GM21381 (cell line): ENCODE measurements around the gene PITPNC1.
A peak's percentile ranks its signal among the peaks of the same experiment; 100 is the strongest.

Experiments used
- ATAC-seq: cut with Tn5 transposase; IDR thresholded peaks from one replicate; pipeline ENCODE4 v1.9.1; 2021; ENCODE audit warnings: mild to moderate bottlenecking, moderate library complexity; ENCODE audit not compliant: unreplicated experiment

PITPNC1 gene

GRCh38 chr17:67531291-67531690, 154.2 kb downstream of the PITPNC1 start:
- ATAC-seq = no peak

- ATAC-seq = no peak
Observed at GRCh38 chr17:67532326-67532871, 155.3 kb downstream of the PITPNC1 start.

DNA sequence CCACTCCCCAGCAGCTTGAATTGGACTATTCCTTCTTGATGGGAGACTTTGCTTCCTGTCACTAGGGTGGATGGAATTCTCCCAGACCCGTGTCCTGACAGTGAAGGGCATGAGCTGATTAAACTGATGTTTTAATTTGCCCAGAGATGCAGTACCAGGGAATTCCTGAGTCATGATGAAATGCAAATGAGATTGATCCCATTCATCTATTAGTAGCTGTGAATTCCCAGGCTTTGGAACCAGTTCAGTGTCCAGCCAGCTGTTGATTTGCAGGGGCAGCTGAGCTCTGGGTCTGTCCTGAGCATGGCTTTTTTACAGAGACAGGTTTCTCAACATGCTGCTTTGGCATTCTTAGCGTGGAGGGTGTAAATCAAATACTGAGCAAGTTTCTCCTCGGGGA, 157.9 kb downstream of the PITPNC1 start:
- no peak for ATAC-seq

GRCh38 chr17:67542219-67543114, 165.4 kb downstream of the PITPNC1 start:
- no peak for ATAC-seq

DNA sequence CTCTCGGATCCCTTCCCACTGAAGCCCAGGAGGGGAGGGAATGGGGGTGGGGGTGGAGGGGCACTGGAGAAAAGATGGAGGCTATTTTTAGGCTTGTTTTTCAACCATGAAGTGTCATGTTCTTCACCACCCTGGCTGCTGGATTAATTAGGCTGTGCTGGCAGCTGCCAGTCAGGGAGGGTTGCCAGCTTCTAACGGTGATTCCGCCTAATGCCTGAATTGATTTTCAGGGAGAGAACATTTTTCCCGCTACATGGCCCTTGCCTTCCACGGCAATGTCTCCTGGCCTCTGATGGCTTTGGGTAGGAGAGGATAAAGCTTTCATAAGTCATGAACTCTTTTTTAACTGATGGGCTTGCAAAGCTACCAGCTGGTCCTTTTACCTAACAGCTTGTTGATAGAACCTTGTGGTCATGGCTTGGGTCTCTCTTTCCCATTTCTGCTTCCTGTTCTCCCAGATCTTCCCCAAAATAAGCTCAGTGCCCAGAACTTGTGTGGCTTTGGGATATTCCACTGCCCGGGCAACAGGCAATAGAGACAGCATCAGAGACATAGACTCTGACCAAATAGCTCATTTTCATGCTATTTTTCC, 167.4 kb downstream of the PITPNC1 start:
- ATAC-seq = no peak

DNA sequence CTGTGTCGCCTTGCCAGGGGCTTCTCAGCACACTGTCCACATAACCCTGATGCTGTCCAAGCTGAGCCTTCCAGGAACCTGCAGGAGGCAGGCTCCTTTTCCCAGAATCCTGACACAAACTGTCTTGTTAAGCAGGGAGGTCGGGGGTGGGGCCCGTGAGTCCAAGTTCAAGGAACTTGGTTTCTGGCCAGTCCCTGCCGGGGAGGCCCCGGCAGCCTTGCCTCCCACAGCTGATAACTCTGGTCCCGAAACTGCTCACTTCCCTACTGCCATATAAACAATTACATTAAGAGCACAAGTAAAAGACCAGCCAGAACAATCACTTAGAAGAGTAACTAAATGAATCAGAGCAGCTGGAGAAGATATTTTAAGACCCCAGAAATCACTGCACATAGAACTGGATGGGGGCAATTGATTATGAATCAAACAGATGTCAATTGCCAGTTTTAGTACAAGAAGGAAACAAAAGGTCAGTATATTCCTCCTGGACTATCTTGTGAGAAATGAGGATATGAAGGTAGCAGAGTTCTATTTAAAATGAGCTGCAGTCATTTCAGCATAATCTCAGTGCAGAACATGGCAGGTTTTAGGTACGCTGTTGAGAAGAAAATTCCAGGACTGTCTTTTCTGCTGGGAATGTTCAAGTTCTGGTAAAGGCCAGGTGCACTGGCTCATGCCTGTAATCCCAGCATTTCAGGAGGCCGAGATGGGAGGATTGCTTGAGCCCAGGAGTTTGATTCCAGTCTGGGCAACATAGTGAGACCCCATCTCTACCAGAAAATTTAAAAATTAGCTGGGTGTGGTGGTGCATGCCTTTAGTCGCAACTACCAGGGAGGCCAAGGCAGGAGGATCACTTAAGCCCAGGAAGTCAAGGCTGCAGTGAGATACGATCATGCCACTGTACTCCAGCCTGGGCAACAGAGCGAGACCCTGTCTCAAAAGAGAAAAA, 169.8 kb downstream of the PITPNC1 start:
- peak; percentile 98 for ATAC-seq

DNA sequence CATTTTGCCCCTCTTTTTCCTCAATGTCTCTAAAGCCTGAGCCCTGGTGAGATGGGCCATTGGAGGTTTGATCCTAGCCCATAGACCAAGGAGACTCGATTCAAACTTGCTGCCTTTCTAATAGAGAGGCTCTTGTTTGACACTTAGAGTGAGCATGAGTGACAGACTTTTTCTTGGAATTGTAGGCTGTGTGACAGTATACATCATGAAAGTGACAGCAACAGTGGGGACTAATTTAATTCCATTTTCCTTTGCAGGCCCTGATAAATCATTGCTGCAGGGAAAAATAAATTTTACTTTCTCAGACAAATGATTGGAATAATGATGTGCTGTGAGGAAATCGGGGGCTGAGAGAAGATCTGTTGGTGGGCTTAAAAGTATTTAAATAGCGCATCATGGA, 171.6 kb downstream of the PITPNC1 start:
- no peak for ATAC-seq

DNA sequence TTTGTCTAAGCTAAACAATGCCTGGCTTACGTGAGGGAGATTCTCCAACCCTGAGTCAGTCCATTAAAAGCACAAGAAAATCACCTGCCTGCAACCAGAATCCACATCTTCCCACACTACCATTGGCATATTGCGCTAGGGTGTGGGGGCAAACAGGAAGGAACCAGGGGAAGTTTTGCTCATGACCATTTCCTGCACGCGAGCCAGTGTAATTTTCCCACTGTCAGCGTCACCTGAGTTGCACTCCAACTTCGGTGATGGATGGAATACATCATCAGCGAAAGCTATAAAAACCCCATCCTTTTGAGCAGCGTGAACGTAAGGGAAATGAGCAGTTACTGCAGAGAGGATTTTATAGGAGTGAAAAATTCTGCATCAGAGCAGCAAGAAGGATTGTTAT, 172.7 kb downstream of the PITPNC1 start:
- no peak for ATAC-seq

- ATAC-seq = no peak
Observed at GRCh38 chr17:67554634-67555033, 177.6 kb downstream of the PITPNC1 start.

GRCh38 chr17:67555855-67556254, 178.8 kb downstream of the PITPNC1 start:
- ATAC-seq = no peak

DNA sequence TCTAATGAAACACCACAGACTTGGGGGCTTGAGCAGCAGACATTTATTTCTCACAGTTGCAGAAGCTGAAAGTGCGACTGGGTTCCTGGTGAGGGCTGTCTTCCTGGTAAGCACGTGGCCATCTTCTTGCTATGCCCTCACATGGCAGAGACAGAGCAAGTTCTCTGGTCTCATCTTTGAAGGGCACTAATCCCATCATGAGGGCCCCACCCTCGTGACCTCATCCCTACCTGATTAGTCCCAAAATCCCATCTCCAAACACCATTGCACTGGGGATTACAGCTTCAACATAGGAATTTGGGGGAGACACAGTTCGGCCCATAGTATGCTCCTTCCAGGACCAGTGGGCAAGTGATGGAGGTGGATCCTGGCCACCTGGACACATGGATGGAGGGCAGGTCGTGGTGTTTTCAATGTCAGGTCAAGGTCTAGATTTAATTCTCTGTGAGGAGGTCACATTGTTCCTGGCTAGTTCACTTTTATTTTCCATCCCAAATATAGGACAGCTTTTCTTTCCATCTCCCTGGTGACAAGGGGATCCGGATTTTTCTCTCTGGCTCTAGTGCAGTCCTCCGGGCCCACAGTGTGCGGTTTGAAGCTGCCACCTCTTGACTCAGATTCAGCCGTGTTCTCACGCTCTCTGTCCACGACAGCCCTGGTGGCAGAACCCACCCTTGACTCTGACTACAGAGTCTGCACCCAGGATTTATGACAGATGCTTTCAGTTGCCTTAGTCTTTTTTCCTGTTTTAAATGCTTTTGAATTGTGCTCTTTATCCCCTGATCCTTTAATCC, 180.2 kb downstream of the PITPNC1 start:
- no peak for ATAC-seq

DNA sequence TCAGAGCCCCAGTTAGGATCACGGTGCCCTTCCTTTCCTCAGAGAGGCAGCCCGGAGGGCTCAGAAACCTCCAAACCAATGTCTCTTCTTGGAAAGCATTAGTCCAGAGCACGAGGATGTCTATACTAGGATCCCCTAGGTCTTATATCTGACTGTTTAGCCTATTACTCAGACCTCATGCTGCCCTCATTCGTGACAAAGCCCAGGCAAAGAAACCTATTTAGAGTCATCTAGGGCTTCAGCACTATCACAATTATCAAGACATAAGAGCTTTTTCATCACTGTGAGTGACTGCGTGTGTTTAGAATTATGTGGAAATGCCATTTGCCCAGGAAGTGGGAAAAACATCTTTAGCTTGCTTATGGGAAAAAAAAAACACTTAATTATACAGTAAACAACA, 180.8 kb downstream of the PITPNC1 start:
- ATAC-seq = no peak

DNA sequence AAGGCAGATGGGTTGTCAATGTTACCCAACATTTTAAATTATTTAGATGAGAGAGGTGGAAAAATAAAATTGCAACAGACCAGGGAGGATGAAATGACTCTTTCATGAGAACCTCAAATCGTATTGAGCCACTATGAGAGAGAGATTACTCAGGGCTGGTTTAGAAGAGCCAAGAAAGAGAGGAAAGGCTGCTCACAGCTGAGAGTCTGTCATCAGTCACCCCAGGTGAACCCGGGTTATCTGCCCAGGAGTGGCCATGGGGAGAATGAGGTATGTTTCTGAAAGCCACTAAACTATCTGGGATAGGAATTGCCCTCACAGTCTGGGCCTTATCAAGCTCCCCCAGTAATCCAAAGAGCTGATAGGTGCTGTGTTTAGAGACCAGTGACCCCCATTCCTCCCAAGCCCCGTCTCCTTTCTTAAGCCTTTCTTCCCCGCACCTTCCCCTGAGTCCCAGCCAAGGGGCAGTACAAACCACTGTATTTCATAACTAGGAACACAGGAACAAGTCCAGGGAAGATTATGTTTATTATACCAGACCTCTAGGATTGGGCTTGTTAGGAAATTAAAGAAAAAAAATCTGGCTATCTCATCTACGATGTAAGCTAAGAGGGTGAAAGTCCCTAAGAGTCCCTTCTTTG, 181.8 kb downstream of the PITPNC1 start:
- ATAC-seq = no peak

GRCh38 chr17:67559381-67559966, 182.4 kb downstream of the PITPNC1 start:
- ATAC-seq = no peak

GRCh38 chr17:67562005-67562404, 184.9 kb downstream of the PITPNC1 start:
- no peak for ATAC-seq

GRCh38 chr17:67563692-67564228, 186.7 kb downstream of the PITPNC1 start:
- ATAC-seq = no peak

- no peak for ATAC-seq
Observed at GRCh38 chr17:67565068-67565467, 188.0 kb downstream of the PITPNC1 start.

- ATAC-seq = no peak
Observed at GRCh38 chr17:67566656-67567055, 189.6 kb downstream of the PITPNC1 start.

DNA sequence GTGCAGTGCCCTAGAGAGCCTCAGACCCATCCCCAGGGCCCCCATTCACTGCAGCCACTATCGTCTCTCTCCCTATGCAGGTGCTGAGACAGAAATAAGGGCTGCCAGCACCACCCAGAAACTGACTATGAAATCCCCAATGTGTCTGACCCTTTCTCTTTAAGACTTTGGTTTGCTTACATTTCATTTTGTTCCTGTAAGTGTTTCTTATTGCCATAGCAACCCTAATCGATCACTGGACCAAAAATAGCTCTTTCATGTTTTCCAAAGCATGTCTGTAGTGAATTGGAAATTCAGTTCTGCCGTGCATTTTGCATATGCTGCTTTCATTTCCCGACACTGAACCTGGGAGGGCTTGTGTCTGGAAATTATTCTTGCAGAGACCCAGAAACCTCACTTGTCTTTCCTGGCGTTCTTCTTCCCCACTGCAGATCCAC, 192.0 kb downstream of the PITPNC1 start:
- ATAC-seq = no peak
